C4-2B (cell line): ENCODE measurements around the gene SELENOO.

Experiments
- ZFX ChIP-seq: fragments of 450-650 bp; IDR thresholded peaks from 2 replicates; pipeline ENCODE4 v1.6.1; 2017
- TF ChIP-seq, protein P1 (sequence below): fragments of 450-650 bp; conservative IDR thresholded peaks from 2 replicates; pipeline ENCODE4 v1.5.1; 2017; ENCODE audit warnings: mild to moderate bottlenecking

DNA sequence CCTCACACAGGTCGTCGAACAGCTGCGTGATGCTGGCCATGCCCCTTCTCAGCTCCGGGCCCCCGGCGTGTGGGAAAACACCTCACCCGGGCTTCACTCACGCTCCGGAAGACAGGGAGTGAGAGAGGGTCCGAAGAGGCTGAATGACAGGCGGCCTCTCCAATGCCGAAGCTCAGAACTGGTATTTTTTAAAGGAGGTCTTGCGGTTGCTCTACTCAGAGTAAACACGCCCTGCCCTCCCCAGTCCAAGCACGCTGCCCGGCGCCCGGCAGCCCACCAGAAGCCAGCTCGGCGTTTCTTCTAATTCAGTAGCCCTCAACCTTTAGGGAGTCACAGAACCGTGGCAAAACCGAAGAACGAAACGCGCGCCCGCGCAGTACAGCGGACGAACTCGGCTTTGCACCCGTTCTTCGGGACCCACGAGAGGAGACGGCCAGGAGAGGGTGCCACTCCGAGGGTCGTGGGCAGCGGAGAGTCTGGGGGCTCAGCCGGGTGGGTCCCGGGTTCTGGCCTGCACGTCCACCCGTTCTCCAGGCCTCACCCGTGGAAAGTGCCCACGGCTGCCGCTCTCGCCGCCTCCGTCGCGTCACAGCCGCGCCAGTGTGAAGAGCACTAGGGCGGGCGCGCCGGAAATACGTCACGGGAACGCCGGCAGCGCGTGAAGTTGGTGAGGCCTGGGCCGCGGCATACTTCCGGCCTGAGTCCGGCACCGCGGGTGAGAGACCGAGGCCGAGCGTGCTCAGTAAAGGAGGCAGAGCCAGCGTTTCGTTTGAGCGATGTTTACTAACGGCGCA, 43.8 kb downstream of the SELENOO start, which contains the start of gene TUBGCP6:
- TF ChIP-seq, protein P1, sequence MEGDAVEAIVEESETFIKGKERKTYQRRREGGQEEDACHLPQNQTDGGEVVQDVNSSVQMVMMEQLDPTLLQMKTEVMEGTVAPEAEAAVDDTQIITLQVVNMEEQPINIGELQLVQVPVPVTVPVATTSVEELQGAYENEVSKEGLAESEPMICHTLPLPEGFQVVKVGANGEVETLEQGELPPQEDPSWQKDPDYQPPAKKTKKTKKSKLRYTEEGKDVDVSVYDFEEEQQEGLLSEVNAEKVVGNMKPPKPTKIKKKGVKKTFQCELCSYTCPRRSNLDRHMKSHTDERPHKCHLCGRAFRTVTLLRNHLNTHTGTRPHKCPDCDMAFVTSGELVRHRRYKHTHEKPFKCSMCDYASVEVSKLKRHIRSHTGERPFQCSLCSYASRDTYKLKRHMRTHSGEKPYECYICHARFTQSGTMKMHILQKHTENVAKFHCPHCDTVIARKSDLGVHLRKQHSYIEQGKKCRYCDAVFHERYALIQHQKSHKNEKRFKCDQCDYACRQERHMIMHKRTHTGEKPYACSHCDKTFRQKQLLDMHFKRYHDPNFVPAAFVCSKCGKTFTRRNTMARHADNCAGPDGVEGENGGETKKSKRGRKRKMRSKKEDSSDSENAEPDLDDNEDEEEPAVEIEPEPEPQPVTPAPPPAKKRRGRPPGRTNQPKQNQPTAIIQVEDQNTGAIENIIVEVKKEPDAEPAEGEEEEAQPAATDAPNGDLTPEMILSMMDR: no peak; the same call in 1 of the 2 replicates
- peak; percentile 86 for TF ChIP-seq ZFX
